AG08395 (cell line): Measurements from ENCODE around the gene SEZ6L.

Experiments used
- DNase-seq: peaks from one replicate; pipeline ENCODE4 v3.0.0; 2012; ENCODE audit warnings: mixed read lengths, low spot score

The SEZ6L gene

GRCh38 chr22:26169315-26170111 lies at the start of gene SEZ6L:
Gene SEZ6L (plus strand): TSS chr22:26169462. CDS start chr22:26169670, 208 bp downstream.
- no peak for DNase-seq

GRCh38 chr22:26122920-26123468 lies 46.3 kb upstream of the SEZ6L start:
- no peak for DNase-seq

DNA sequence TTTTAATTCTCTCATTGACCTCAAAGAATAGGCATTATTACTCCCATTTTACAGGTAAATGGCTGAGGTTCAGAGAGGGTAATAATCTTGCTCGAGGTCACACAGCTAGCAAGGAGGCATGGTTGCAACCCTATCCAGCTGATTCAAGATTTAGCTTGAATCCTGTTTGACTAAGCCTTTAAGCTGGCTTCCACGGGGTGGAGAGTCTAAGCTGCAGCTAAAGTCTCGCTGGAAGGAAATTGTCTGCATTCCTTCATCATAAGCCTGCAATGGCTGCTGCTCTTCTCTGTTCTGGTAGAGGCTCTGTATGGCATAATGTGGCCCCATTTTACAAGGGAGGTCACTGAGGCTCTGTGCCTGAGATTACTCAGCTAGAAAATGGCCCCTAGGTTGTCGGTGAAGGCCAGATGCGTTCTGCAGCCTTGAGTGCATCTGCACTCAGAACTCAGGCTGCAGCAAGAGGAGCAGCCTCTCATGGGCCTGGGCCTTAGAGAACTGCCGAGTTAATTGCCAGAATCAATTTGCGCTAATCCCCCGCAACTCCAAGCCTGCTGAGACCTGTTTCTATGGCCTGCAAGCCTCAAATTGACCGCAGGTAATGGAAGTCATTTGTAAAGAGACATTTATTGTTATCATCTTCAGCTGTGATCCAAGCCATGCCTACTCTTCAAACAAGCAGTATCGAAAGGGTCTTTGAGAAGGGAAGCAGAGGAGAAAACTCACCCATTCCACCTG lies 44.1 kb upstream of the SEZ6L start:
- DNase-seq, result no peak

GRCh38 chr22:26127126-26127525 lies 42.1 kb upstream of the SEZ6L start:
- no peak for DNase-seq

- DNase-seq, result no peak
These were observed 41.7 kb upstream of the SEZ6L start for GRCh38 chr22:26127556-26127955.

DNA sequence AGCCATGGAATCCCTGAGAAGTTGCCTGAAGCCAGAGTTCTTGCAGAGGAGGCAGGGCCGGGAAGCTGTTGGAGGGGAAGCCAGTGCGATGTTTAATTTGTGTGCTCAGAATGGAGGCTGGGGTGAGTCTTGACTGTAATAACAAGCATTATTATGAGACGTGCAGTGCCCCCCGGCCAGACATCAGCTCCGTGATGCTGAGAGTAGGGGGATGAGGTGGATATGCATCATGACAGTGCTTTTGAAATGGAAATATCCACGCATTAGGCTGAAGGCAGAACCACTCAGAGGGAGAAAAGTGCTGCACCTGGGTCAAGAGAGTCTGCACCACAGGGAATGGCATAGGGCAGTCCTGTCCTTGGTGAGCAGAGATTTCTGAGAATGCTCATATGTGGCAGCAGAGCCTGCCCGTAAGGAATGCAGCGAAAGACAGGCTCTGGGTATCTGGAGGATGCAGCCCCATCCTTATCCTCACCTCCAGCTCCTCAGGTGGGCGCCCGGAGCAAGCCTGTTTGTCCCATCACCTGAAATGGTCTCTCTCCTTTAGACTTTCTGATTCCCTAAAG lies 37.6 kb upstream of the SEZ6L start:
- DNase-seq, result no peak

DNA sequence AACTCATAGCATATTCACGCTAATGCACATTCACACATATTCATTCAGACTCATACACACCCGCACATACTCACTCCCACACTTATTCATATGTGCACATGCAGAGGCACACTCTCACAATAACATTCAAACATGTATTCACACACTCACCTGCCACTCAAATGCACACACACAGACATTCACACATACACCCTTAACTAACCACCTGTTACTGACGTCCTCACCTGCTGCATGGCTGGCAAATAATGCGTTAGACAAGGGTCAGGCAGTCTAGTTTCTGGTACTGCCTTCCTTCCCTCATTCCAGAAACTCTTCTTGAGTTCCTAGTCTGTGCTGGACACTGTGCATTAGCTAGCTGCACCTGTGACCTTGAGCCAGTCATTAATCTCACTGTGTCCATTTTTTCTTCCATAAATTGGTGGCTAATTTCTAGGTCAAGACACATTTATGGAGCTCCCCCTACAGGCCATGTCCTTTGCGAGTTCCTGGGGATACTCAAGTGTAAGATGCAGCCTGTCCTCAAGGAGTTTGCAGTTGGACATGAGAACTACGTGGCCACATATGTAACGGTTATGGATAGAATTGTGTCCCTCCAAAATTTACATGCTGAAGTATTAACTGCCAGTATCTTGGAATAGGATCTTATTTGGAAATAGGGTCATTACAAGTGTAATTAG lies 34.5 kb upstream of the SEZ6L start:
- no peak for DNase-seq

- DNase-seq, result no peak
These were observed 33.5 kb upstream of the SEZ6L start for GRCh38 chr22:26135806-26136205.

- DNase-seq, result no peak
These were observed 30.0 kb upstream of the SEZ6L start for GRCh38 chr22:26139310-26139709.

DNA sequence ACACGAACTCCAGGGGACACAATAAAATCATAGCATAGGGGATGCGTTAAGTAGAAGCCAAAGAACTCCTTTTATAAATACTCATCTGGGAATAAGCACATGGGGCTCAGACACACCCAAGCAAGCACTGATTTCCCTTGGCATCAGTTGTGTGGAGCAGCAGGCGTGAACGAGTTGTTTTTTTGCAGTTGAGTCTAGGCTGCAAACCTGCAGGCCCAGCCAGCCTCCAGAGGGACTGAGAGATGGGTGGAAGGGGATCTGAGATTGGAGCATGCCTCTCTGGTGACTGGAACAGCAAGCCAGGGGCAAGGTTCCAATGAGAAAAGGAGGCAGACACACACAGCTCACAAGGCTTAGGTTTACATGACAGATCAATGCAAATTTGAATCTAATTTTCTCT lies 27.4 kb upstream of the SEZ6L start:
- DNase-seq, result no peak

- no peak for DNase-seq
These were observed 25.4 kb upstream of the SEZ6L start for GRCh38 chr22:26143806-26144325.

GRCh38 chr22:26159886-26160285 lies 9.4 kb upstream of the SEZ6L start:
- DNase-seq, result no peak

DNA sequence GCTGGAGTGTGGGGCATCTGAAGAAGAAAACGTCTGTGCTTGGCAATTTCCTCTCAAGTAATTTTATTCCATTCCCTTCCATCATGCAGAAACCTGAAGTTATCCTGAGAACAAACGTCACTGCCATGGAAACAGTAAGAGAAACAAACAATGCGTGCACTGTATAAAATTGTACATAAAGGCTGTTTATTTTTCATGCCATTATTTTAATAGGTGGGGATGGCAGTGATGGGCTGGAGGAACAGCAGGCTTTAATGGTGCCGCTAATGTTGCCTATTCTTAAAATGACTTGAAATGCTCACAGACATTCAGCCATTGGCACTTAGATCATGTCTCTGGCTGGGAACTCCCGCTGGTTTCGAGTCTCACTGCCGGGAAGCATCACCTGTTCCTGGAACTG lies 7.5 kb upstream of the SEZ6L start:
- no peak for DNase-seq

DNA sequence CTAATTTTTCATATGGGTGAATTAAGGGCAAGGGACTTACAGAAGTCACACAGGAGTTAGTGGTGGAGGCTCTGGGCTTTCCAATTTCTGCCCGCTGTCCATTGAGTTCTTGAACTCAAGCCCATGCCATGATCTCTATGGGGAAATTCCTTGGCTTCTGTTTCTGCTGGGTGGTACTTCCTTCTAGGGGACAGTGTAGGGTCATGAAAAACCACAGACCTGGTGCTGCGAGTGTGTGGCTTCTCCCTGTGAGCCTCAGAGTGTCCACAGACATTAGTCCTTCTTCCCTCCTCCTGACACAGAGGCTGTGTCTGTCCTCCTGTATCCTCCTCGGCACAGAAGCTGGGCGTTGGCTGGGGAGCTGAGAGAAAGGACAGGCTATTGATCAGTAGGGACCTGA lies 6.3 kb upstream of the SEZ6L start:
- no peak for DNase-seq

DNA sequence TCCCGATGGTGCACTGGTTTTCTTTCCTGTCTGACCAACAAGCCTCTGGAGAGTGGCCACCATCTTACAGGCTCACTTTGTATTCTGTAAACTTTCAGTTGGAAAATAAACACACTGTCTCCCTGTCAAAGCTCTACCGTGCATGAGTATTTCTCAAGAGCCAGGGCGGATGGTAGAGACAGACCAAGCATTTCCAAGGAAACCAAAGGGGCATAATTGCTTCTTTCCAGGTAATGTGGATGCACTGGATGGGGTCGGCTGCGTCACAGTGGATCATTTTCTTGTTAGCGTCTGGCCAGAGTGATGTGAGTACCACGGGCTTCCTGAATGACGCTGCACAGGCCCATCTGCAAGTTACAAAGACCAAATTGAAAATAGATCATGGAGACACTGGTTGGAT lies 5.1 kb upstream of the SEZ6L start:
- DNase-seq, result no peak

GRCh38 chr22:26168330-26168851 lies 871 bp upstream of the SEZ6L start:
- no peak for DNase-seq

- peak; percentile 21 for DNase-seq
These were observed 335 bp upstream of the SEZ6L start for GRCh38 chr22:26168939-26169314.

GRCh38 chr22:26170112-26170492 lies 840 bp downstream of the SEZ6L start:
- DNase-seq, result no peak

DNA sequence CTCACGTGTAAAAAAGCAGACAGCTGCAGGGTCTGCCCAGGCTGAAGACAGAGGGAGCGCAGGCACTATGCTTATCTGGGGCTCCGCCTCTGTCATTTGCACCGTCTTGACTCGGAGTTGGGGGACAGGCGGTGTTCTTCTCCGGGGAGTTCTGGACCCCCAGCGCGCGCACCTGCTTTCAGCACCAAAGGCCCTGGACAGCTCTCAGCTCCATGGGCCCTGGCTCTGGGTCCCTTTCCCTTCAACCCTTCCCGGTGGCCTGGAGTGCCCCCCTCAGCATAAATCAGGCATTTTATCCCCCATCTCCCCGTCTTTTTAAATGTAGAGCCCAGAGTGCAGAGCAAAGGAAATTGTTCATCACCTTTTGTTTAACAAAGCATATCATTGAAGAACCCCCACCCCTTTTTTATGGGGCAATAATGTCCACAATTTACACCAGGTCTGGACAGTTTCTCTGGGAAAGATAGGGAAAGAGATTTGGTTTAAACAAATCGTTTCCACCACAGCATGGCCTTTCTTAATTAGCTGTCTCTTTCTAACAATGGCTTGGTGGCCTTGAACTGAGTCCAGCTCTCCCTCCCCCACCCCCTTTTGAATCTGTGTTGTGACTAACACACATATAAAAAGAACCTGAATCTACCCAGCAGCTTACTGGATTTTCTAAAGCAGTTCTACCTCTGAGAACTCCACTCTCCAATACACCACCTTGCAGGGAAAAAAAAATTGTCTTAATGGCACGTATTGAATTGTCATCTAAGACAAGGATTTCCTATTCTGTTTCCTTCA lies 1.7 kb downstream of the SEZ6L start:
- no peak for DNase-seq

- peak; percentile 39 for DNase-seq
These were observed 3.2 kb downstream of the SEZ6L start for GRCh38 chr22:26172389-26172990.

GRCh38 chr22:26174280-26174679 lies 5.0 kb downstream of the SEZ6L start:
- DNase-seq, result peak; percentile 32
